ENCODE data around the gene AMH. TPM values are rescaled to one million over a fixed set of nuclear protein-coding genes. Genes with fewer than 3 reads are reported as not detected.

Gene AMH
- total RNA-seq, 1 experiment from 2014 or later, result 42.8 TPM

DNA sequence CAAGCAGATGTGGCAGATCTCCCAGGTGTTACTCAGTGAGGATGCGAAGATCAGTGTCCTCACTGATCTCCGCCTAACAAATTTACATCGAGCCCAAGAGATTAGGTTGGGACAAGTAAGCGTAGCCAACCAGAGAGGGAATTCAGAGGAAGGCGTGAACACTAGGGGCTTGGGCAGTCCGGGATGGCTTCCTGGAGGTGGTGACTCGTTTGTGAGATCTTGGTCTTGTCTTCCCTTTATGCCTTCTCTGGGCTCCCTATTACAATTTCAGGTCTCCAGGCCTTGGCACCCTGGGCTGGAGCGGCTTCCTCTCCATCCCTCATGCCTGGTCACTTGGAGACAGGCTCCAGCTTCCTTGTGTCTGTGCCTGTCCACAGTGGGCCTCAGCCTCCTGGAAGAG is 6.3 kb upstream of the AMH start:
- Histone ChIP-seq H3K27me3 (ENCODE audit: insufficient read depth, low read length) (no peaks in the 10 kb centered on the region), H3K9ac (ENCODE audit: low read length) (no peak overlapping the region), H3K79me2 (ENCODE audit: insufficient read depth, low read length) (peaks cover 85% of the 10 kb centered on the region), H3K4me3 (replicated peaks in 1 of 2; ENCODE audit: low read depth in 1 of 2, low read length in 2 of 2) (no peak overlapping the region), H4K20me1 (ENCODE audit: insufficient read depth) (peaks cover 39% of the 10 kb centered on the region; the same call in 1 of the 2 replicates), H3K9me2 (ENCODE audit: insufficient read depth) (no peaks in the 10 kb centered on the region), H3K4me1 (ENCODE audit: control insufficient read depth in 1 of 2, insufficient read depth in 2 of 2, low read length in 2 of 2) (peaks cover 12 to 33% of the 10 kb centered on the region in 2 experiments; a peak in 3 of 4 replicates), H3K36me3 (ENCODE audit: control insufficient read depth in 1 of 2, insufficient read depth in 2 of 2, low read length in 2 of 2) (peaks cover 46 to 94% of the 10 kb centered on the region in 2 experiments), H3K9me3 (ENCODE audit: control insufficient read depth in 1 of 2, insufficient read depth in 1 of 2, low read depth in 1 of 2, low read length in 2 of 2) (no peaks in the 10 kb centered on the region), H3K4me2 (ENCODE audit: low read length) (no peak overlapping the region), H2AFZ (ENCODE audit: low read depth, low read length, poor library complexity, severe bottlenecking) (no peak overlapping the region), H3K27ac (ENCODE audit: low read depth, low read length) (no peak overlapping the region; the same call in 1 of the 2 replicates)
- DNase-seq (ENCODE audit: low read depth, low spot score), result no peak
- intact Hi-C loops (cut with micrococcal nuclease), result no loop called here
- BruUV-seq (replicated peaks), result no TSS peak
- POLR2A ChIA-PET, result no interaction called here
- no peak for ATAC-seq
- TF ChIP-seq TCF7L2 (IDR thresholded peaks at IDR 0.05; ENCODE audit: borderline replicate concordance, extremely low read depth, insufficient read depth, insufficient read length) (no peak), ELF1 (IDR thresholded peaks at IDR 0.05; ENCODE audit: borderline replicate concordance, low read depth) (no peak), POLR2A (IDR thresholded peaks at IDR 0.05; ENCODE audit: borderline replicate concordance, extremely low read depth, insufficient read depth, insufficient read length) (no peak), YY1 (IDR thresholded peaks at IDR 0.05; ENCODE audit: extremely low read depth, insufficient replicate concordance, low read depth, low read length) (no peak), RAD21 (IDR thresholded peaks at IDR 0.05; ENCODE audit: low read depth) (no peak), CBX3 (IDR thresholded peaks at IDR 0.05; ENCODE audit: low read depth) (no peak), CEBPB (IDR thresholded peaks at IDR 0.05; ENCODE audit: low read depth) (no peak), EZH2 (IDR thresholded peaks at IDR 0.05) (no peak), JUND (IDR thresholded peaks at IDR 0.05) (no peak), SIN3A (IDR thresholded peaks at IDR 0.05; ENCODE audit: low read depth) (no peak), EZH2phosphoT487 (IDR thresholded peaks at IDR 0.05; ENCODE audit: borderline replicate concordance) (no peak)
- TF ChIP-seq, protein P1, sequence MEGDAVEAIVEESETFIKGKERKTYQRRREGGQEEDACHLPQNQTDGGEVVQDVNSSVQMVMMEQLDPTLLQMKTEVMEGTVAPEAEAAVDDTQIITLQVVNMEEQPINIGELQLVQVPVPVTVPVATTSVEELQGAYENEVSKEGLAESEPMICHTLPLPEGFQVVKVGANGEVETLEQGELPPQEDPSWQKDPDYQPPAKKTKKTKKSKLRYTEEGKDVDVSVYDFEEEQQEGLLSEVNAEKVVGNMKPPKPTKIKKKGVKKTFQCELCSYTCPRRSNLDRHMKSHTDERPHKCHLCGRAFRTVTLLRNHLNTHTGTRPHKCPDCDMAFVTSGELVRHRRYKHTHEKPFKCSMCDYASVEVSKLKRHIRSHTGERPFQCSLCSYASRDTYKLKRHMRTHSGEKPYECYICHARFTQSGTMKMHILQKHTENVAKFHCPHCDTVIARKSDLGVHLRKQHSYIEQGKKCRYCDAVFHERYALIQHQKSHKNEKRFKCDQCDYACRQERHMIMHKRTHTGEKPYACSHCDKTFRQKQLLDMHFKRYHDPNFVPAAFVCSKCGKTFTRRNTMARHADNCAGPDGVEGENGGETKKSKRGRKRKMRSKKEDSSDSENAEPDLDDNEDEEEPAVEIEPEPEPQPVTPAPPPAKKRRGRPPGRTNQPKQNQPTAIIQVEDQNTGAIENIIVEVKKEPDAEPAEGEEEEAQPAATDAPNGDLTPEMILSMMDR (IDR thresholded peaks at IDR 0.05 in 2 of 3, conservative IDR thresholded peaks at IDR 0.05 in 1 of 3; ENCODE audit: borderline replicate concordance in 1 of 3, insufficient read depth in 1 of 3, low read depth in 2 of 3, low read length in 2 of 3), result no peak
- RAD21 ChIA-PET (ENCODE audit: low non-redundant PET in 1 of 2, low total read pairs in 2 of 2, uncharacterized antibody in 2 of 2, unreplicated experiment in 2 of 2), result no interaction called here
- CTCF ChIA-PET, result no interaction called here

Measured in HCT116 (cell line).